Occipital lobe (tissue), 3 donors: ENCODE data around the gene ZNF565. TPM values are rescaled to one million over a fixed set of nuclear protein-coding genes. Genes with fewer than 3 reads are reported as not detected.
A peak's percentile ranks its signal among the peaks of the same experiment; 100 is the strongest.
"Not testable (repeated sequence)": the region's sequence is repeated elsewhere in the genome, so short reads cannot be mapped to it uniquely, and the experiment has no call there.

ENCODE experiments used
- DNase-seq: peaks from one replicate; lab custom pipeline; 2025; lab: John Stamatoyannopoulos, UW
- small RNA-seq: library from RNA; depleted of rRNA; stranded (forward); fragments of <200 nt; gene quantifications from one replicate; pipeline ENCODE3, GENCODE V24; 2014
- total RNA-seq: library from RNA; depleted of rRNA; stranded (reverse); fragments of >200 nt; gene quantifications from one replicate; pipeline ENCODE4 v1.2.3, GENCODE V29; 2014

ZNF565 gene
- total RNA-seq, 1 donor from 2014 or later: 21.7 TPM

DNA sequence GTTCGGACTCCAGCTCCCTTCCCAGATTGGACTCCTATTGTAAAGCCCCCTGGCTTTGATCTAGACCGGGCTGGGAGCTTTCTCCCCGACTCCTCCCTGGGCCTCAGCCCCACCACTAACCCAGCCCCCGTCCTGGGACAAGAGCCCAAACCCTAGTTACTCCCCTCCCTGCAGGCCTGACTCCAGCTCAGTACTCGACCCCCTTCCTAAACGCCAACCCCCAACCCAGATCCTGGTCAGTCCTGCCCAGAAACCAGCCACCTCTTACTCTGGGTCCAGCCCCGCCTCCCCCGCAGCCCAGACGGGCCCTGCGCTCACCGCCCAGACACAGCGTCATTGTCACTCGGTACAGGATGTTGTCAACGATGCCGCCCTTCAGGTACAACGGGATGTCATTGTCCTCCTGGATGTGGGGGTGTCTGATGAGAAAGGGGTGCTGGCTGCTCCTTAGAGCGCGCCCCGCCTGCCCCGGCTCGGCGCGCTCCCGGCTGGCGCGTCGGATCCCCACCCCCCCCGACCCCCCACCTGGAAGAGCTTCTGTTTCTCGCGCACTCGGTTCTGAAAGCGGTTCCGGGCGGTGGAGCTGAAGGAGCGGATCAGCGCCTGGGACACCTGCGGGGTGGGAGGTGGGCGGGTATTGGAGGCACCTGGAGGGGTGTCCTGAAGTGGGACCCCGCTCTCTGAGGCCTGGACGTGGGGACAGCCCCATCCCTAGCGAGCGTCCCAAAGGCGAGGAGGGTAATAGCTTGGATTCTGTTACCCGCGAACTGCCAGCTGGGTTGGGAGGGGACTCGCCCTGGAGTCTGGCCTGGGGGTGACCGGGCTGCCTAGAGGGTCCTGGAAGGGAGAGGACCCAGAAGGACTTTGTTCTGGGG, 63.1 kb downstream of the ZNF565 start:
- DNase-seq: no peak

DNA sequence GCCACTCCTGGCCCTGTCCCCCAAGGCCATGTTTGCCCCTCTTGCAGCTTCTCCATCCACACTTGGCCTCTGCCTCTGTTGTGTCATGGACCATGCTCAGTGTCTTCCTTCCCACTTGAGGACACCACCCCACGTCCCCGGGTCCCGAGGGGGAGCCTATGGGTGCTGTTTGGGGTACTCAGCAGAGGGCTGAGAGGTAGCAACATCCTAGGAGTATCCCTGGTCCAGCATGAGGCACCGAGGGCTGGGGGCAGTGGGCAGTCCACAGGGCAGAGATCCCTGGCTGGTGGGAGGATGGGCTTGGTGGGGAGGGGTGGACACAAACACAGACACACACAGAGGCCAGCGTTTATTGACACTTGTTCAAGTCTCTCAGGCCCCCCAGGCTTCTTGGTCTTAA, 63.9 kb downstream of the ZNF565 start:
- DNase-seq: no peak

DNA sequence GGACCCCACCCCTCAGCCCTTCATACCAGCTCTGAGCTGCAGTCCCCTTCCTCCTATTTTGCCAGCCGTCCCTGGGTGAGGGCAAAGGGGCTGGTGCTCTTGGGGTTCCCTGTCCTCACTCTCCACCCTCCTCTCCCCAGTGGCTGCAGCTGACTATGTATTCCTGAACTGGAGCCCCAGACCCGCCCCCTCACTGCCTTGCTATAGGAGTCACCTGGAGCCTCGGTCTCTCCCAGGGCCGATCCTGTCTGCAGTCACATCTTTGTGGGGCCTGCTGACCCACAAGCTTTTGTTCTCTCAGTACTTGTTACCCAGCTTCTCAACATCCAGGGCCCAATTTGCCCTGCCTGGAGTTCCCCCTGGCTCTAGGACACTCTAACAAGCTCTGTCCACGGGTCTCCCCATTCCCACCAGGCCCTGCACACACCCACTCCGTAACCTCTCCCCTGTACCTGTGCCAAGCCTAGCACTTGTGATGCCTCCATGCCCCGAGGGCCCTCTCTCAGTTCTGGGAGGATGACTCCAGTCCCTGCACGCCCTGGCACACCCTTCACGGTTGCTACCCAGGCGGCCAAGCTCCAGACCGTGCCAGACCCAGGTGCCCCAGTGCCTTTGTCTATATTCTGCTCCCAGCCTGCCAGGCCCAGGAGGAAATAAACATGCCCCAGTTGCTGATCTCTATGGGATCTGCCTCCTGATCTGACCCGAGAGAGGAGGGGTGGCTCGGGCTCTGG, 64.6 kb downstream of the ZNF565 start:
- DNase-seq: no peak

DNA sequence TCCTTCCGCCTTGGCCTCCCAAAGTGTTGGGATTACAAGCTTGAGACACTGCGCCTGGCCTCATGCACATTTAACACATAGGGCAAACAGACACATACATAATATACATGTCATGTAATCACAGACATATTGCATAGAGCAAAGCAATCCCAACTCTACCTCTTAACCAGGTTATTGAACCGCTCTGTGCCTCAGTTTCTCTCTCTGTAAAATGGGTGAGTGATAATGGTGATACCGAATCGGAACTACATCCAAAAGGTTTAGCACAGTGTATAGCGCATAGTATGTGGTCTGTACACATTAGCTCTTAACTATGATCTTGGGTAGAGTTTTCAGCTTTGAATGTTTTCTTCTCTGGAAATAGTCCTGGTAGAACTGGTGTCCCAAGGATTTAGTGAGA, 69.8 kb downstream of the ZNF565 start:
- no peak for DNase-seq

DNA sequence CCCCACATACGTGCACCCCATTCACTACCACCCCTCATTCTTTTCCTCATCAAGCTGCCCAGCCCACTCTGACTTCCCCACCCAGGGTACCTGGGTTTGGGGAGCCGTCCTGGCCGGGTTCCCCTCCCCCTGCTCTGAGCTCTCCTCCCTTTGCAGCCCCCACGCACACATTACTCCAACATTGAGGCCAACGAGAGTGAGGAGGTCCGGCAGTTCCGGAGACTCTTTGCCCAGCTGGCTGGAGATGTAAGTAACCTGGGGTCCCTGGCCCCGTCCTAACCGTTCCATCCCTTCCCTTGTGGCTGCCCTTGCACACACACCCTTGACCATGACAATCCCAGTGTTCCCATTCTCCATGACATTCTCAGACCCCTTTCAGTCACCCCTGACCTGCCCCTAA, 72.0 kb downstream of the ZNF565 start:
- DNase-seq: no peak

DNA sequence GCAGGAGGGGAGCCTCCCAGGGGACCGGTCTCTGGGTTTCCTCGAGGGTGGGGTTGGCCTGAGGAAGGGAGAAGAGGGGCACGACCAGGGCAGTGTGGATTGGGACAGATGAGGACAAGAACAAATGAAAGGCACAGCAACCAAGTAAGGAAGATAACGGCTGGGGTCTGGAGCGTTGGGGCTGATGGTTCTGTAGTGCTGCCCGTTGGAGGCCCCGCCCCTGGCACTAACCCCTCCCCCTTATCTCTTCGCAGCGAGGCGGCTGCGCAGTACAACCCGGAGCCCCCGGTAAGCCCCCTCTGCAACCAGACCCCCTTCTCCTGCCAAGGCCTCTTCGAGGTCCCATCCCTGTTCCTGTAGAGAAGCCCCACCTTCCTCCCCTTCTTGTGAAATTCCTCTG, 72.4 kb downstream of the ZNF565 start:
- no peak for DNase-seq

DNA sequence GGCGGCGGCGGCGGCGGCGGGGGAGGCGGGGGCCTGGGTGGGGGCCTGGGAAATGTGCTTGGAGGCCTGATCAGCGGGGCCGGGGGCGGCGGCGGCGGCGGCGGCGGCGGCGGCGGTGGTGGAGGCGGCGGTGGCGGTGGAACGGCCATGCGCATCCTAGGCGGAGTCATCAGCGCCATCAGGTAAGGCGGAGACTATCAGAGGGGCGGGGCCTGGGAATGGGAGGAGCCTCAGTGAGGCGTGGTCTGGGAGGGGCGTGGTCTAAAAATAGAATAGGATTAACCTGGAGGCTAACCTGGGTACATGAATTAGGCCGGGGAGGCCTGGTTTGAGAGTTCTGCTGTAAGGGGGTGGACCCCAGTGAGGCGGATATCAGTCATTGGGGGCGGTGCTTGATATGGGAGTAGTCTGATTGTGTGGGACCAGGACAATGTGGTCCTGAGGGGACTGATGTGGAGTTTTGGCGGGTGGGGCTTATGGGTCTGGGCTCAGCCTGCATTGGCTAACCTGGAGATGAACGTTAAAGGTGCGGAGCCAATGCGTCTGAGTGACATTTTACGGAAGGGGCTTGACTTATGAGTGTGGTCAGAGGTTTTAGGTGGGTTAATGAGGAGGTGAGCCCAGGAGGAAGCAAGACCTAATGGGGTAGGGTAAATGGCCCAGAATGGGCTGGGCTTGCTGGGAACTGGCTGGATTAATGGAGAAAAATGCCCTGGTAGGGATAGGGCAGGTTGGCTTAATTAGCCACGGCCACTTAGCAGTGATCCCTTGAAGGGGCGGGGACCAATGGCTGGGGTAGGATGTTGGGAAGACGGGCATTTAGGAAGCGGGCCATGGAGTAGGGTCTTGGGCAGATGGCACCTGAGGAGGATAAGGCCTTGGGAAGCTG, 73.2 kb downstream of the ZNF565 start:
- DNase-seq: peak; percentile 63

DNA sequence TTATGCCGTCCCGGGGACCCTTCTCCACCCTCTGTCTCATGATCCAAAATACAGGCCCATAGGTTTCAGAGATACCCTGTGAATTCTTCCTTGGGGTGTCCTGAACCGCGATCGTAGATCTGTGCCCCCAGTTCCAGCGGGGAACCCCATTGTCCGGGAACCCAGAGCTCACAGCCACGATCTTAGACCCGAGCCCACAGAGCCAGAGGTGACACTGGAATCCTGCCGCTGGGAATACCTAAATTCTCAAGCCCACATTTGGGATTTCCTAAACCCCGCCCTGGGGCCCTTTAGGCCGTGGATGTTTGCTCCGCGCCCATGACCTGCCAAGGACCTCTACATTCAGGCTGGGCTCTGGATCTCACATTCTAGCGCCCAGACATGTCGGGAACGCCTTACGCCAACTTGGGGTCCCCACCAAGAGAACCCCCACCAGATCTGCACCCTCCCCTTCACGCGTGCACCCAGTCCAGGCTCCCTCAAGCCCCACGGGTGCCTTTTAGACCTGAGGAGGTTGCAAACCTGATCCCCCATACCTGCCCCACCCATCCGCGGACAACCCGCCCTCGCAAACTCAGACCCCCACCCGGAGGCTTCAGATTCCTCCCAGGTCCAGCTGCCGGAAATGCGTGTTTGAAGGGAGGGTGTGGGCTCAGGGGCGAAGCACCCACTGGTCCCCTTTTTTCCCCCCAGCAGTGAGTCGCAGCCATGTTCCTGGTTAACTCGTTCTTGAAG, 74.0 kb downstream of the ZNF565 start:
- DNase-seq: no peak

DNA sequence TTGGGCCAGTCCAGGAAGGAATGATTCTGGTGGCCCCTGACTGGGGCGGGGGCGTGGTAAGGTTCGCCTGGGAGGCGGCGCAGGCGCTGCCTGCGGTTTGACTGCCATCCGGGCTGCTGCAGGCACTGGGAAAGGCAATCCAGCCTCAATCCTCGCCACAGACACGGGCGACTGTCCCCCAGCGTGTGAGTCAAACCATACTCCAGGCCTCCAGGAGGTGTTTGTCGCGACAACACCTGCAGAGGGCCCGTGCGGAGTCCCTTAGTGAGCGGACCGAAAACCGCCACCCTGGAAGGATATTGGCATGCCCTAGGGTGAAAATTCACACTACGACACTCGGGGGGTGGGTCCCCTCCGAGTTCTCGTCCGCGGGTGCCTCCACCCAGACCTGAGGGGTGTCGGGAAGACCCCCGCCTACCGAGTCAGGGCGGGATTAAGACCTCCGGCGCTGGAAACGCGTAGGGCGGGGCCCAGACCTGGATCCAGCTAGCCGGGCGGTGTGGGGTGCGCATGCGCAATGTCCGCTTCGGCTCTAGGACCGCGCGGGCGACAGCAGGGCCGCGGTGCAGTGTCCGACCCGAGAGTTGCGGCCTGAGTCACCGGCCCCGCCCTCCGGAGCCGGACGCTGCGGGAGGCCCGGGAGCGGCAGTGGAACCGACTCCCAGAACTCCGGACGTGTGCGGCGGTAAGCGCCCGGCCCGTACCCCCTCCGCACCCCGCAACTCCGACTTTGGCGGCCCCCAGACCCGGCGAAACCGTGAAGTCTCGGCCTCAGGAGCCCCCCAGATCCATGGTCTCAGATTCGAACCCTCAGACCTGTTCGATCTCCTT, 74.8 kb downstream of the ZNF565 start, which contains the start of gene CAPNS1:
CAPNS1 (plus strand) TSS at position 594 of the 831 bp plus-strand sequence. CDS start 946 bp downstream, outside the sequence.
- DNase-seq: peak; percentile 96

DNA sequence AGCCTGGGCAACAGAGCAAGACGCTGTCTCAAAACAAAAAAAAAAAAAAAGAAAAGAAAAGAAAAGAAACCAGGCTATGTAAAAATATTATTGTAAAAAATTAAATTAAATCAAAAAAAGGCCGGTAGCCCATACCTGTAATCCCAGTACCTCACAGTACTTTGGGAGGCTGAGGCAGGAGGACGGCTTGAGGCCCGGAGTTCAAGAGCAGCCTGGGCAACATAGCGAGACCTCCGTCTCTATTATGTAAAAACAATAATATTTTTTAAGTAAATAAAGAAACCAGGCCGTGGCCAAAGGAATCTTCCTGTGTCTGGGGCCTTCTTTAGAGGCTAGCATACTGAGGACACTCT, 75.4 kb downstream of the ZNF565 start:
- DNase-seq: no peak

DNA sequence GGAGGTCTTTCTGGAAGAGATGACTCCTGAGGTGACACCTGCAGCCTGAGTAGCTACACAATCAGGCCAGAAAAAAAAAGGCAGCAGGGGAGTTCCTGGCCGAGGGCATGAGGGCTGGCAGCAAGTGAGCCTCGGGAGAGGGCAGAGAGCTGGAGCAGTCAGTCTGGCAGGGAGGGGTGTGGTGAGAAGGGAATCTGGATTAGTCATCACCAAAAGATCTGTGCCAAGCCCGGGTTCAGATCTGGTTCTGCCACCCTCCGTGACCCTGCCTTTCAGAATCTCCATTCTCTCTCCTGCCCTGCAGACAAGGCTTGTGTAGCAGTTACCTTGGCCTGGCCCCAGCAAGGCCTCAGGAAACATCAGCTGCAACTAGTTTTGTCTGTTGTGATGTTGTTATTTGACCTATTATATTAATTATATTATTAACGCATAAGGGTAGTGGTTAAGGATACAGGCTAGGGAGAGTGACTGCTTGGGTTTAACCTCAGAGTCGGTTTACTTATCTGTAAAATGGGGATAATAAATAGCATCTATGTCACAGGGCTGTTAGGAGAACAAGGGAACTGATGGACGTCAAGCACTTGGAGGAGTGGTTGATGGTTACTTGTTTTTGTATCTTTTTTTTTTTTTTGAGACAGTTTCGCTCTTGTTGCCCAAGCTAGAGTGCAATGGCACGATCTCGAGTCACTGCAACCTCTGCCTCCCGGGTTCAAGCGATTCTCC, 77.3 kb downstream of the ZNF565 start:
- no peak for DNase-seq

DNA sequence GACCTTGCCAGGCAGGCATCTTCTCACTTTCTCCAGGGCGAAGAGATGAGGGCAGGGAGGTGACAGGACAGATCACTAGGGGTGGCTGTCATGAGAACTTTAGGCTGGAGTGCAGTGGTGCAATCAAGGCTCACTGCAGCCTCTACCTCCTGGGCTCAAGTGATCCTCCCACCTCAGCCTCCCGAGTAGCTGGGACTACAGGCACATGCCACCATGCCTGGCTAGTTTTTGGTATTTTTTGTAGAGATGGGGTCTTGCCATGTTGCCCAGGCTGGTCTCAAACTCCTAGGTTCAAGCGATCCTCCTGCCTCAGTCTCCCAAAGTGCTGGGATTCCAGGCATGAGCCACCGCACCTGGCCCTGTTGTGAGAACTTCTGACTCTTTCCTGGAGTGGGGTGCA, 79.6 kb downstream of the ZNF565 start:
- DNase-seq: not testable (repeated sequence)

Small RNAs within 50 kb of the gene (small RNA-seq; reads per million reads assigned to genes)
- gene RF00019: not detected

Other genes with a start within 250 kb of the ZNF565 start
- gene SDHAF1, start 219.5 kb downstream of the ZNF565 start, total RNA-seq: 10.6 TPM
- gene SYNE4, start 205.9 kb downstream of the ZNF565 start, total RNA-seq: not detected
- 5.3 TPM for gene ALKBH6, start 200.5 kb downstream of the ZNF565 start, total RNA-seq
- 27.1 TPM for gene CLIP3, start 181.8 kb downstream of the ZNF565 start, total RNA-seq
- 1.9 TPM for gene THAP8, start 160.4 kb downstream of the ZNF565 start, total RNA-seq
- 0.78 TPM for gene WDR62, start 159.8 kb downstream of the ZNF565 start, total RNA-seq
- not detected for gene OVOL3, start 103.5 kb downstream of the ZNF565 start, total RNA-seq
- gene POLR2I, start 99.8 kb downstream of the ZNF565 start, total RNA-seq: 64.7 TPM
- 373 TPM for gene TBCB, start 99.2 kb downstream of the ZNF565 start, total RNA-seq
- 103 TPM for gene CAPNS1, start 74.6 kb downstream of the ZNF565 start, total RNA-seq
- 3.9 TPM for gene COX7A1, start 62.2 kb downstream of the ZNF565 start, total RNA-seq
- 86.9 TPM for gene ZNF146, start 441 bp upstream of the ZNF565 start, total RNA-seq
- gene ZFP14, start 164.5 kb upstream of the ZNF565 start, total RNA-seq: 61.1 TPM
- gene ZFP82, start 204.0 kb upstream of the ZNF565 start, total RNA-seq: 45.5 TPM